C4-2B (cell line): ENCODE measurements around the gene C16orf86.

Source experiments
- CTCF ChIP-seq: fragments of 450-650 bp; conservative IDR thresholded peaks from 2 replicates; pipeline ENCODE4 v1.5.1; 2017; ENCODE audit warnings: mild to moderate bottlenecking
- ZFX ChIP-seq: fragments of 450-650 bp; IDR thresholded peaks from 2 replicates; pipeline ENCODE4 v1.6.1; 2017

- TF ChIP-seq CTCF (no peak; the same call in 1 of the 2 replicates), ZFX (no peak)
These were observed 6.0 kb upstream of the C16orf86 start, which contains the start of gene PARD6A for GRCh38 chr16:67660564-67661028.
